ENCODE data around the gene PARP8.

Gene PARP8

DNA sequence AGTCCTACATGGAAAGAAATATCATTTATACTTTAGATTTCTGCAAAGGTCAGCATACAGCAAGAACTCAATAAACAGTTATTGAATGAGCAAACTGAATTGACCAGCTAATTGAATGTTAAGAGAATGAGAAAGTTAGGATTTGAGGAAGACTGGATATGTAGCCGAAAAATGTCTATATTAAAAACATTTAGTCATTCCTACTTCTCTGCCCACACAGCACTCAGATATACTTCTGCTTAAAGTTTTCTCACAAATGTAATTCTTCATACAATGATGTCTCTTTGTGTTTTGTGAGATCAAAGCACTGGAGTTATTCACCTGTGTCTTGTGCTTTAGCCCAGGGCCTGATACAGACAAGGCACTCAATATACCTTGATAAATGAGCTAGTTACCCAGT lies 188.6 kb downstream of the PARP8 start:
- DNase-seq = no peak

DNA sequence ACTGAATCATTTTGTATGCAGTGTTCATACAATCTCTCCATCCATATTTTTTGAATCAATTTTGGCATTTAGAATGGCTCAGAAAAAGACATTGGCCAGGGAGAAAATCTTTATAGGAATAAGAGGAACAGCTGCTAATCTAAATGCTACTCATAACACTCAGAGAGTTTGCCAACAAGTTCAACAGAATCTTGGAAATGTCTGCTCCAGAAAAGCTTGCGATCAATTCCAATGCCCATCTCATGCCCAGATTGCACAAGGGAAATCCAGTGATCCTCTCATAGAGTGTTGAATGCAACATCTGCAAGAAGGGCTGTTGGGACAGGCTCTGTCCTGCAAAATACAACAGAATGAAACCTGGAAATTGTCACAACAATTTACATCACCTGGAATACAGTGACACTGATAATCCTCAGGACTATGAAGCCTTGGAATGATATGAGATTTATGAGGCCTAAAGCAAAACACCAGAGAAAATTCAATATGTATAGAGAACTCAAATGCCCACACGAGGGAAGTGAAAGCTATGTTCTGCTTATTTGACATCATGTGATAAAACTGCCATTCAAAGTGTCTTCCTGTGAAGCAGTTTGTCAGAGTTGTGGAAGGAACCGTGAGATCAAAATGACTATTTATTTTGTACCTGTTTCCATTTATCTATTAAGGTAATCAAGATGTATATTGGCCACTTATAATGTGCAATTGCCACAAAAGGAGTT lies 190.1 kb downstream of the PARP8 start:
- no peak for DNase-seq

DNA sequence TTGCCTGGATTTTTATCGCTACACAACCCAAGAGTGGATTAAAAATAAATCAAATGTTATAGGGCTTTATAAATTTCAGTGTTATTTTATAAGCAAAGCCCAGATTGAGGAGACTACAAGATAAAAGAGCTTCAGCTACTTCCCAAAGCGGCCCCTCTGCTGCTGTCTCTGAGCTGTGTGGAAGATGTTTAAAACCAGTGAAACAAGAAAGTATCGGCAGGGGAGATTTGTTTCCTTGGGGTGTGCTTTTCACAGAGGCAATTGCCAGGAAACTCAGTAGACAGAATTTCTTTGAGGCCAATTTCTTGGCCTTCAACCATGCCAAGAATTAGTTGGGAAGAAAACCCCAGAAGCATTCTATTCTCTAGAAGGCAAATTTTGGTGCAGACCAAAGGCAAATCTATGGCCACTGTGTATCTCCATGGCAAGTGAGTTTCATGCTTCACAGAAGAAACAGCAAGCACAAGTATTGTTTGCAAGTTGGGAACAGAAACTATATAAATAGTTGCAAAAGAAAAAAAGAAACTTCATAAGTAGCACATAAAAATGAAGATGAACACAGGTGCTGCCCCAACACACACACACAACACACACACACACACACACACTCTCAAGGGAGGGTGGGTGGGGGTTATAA lies 197.2 kb downstream of the PARP8 start:
- no peak for DNase-seq

DNA sequence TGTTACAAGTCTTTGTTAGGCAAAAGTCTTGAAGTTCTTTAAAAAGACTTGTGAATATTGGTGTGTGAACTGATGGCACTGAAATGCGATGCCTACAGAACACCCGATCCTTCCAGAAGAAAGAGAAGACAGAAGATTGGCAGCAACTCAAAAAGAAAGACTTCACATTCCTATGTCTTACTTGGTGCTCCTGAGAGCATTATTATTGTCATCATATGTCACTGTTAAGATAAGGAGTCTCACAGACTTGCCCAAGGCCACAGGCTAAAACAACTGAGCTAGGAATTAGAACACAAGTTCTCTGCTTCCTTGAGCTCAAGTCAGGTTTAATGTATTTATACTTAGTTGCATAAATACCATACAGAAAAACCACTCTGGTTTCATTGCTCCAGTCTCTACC lies 198.0 kb downstream of the PARP8 start:
- no peak for DNase-seq

DNA sequence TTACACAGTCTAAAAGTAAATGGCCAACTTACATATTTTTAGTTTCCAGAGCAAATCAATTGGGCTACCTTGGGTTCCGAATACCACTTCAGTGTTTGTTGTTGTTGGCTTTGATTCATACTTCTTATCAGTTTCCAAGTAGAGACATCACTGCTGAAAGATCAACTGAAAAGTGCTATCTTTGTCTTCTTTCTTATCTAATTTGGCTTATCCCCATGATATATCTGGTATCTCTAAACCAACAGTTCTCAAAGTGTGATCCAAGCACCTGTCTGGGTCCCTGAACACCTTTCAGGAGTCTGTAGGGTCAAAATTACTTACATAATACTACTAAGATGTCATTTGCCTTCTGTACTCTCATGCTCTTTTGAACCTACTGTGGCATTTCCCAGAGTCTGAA lies 200.0 kb downstream of the PARP8 start:
- no peak for DNase-seq

DNA sequence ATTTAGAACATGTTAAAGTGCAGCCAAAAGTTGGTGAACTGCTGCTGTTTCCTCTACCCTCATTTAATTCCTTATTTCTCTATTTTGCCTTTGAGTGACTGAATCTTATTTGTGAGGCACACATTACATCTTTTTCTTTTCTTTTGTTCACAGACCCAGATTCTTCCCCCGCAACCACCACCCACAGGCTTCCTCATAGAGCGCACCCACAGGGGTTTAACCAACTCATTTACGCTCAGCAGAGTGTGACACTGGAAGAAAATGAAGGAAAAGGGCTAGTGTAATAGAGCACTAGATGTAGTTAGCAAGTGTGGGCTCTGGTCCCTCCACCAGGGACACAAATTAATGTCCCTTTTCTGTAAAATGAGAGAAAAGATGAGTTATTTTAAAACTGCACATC lies 200.7 kb downstream of the PARP8 start:
- DNase-seq = no peak

DNA sequence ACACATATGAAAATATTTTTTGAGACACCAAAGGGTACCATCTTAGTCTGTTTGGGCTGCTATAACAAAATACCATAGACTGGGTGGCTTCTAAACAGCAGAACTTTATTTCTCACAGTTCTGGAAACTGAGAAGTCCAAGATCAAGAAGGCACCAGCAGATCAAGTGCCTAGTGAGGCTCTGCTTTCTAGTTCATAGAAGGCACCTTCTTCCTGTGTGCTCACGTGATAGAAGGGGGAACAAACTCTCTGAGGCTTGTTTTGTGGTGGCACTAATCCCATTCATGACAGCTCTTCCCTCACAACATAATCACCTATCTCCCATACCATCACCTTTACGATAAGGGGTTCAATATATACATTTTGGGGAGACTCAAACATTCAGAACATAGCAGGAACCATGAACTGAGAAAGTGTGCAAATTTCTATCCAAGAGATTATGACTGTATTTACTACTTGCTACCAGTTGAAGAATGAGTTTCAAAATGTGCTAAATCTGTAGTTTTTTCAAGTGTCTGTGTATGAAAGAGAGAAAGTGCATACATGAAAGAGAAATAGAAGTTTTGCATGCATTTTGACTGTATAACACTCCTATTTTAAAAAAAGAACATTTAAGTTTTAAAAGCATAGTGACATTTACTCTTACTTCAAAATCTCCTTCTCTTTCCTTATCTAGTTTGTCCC lies 207.3 kb downstream of the PARP8 start:
- DNase-seq = no peak

DNA sequence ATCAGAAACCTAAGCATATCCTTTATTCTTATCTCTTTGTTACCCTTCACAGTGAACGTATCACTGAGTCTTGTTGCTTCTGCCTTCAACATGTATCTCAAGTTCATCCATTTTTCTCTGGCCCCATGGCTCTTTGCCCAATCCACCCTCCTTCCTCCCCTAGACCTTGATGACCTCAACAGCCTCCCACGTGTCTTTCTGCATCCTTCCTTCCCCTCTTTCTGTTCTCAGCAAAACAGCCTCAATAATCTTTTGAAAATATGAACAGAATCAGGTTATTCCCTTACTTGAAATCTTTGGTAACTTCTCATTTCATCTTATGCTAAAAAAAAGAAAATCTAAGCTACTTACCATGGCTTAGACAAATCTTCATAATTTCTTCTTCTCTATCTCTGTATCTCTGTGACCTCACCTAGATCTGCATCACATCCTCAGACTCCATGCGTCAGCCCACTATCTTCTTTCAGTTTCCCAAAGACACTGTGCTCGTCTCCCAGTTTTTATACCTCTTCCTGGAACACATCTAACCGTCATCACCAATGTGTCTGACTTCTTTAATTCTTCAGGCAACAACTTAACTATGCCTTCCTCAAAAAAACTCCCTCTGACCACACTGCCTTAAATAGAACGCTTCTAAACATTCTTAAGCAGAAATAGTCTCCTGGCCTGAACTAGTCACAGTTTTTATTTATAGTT lies 208.0 kb downstream of the PARP8 start:
- no peak for DNase-seq

DNA sequence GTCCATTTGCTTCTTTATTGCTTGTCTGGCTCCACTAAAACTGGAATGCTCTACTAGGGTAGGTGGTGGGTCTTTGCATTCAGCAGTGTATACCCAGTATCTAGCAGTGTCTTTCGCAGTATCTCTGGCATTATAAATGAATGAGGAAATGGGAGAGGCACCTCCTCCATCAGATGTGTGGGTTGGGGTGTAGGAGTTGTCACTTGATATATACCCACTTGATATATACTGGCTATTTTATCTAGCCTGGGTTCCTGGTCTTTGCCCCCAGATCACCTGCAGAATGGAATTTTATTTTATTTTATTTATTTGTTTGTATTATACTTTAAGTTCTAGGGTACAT lies 208.5 kb downstream of the PARP8 start:
- DNase-seq = no peak

DNA sequence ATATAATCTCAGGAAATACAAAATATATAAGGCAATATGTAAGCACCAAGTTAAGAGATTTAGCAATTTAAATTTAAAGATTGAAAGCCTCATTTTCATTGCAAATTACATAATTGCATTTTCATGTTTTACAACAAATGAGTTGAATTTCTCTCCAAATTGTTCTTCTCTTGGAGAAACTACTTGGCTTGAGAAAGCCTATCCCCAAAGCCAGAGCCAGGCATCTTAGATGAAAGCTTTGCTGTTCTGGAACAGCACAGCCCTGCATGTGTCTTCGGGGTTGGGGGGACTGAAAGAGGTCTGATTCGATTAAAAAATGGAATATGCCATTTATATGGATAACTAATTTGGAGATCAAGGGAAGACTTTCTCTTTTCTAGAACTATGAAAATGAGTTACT lies 212.0 kb downstream of the PARP8 start:
- no peak for DNase-seq

DNA sequence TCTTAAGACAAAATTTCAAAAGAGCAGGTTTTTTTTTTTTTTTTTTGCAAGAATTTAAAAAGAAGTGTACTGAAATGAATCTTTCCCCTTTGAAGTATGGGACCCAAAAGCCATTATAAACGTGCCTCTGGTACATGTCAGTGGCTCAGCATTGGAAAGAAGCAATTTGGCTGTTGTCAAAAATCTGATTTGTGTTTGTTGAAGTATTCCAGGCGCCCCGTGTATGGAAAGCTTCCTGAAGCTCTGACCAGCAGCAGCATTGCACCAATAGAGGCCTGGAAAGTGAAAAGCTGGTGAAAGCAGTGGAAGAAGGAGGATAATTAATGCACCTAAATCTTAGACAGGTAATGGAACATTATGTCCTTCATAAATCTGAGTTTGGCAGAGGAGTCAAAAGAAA lies 215.0 kb downstream of the PARP8 start:
- DNase-seq = no peak

DNA sequence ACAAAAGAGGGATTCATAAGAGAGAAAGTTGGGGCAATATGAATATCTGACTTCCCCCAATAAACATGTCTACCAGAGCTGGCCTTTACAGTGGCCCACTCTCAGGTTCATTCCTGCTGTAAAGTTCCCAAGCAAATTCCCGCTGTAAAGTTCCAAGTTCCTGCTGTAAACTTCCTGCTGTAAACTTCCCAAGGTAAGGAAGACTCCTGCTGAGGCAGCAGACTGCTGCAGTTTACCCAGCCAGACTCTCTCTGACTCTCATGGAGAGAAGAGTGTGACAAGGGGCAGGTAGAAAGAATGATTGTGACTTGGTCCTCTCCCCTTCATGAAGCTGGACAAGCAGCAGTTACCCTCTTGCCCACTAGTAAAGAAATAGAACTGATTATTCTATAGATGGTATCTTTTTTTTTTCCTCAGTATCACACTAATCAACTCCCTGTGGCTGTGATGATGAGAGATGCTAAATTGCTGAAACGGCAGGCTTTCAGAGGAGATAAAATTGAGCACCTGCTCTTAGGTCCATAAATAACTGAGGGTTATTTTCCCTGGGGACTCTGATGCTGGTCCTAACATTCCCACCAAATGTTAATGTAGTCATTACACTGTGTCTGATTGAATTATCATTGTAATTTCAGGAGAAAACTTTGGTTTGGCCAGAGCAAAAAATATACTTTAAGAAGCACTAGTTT lies 220.4 kb downstream of the PARP8 start:
- no peak for DNase-seq

DNA sequence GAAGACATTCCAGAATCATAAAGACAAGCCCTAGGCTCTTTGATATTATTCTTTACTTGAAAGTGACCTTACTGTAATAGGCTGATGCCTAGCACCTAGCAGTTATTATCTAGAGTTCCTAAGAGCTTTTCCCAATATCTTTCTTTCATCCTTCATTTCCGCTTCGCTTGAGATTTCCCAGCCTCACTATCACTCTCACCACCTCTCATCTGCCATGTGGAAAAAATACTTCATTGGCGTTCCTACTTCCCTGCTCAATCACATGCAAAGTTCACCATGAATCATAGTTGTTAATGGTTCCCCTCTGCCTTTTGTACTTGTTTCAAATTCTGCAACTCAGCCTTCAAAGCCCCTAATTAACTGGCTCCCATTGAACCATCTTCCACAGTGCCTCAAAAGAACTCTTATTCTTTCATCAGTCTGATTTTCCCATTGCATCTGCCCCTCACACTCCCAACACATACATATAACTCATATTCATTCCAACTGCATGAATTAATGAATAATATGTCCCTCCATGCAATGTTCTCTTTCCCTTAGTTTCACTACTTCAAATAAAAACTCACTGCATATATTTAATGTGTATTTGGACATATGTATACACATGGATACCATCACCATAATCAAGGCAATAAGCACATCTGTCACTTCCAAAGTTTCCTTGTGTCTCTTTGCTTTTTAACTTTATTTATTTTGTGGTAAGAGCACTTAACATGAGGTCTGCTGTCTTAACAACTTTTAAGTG lies 221.6 kb downstream of the PARP8 start:
- DNase-seq = no peak

DNA sequence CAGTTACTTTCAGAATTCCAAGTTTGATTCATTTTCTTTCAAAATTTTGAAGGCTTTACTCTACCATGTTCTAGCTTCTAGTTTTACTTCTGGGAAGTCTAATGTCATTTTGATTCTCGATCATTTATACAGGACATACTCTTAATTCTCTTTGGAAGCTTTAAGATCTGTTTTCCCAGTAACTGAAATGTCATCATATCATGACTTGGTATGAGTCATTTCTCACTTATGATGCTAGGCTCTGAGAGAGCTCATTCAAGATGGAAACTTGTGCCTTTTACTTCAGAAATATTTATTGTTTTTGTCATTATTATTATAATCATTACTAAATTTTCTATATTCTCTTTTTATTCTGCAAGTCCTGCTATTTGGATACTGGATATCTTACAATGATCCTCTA lies 222.3 kb downstream of the PARP8 start:
- no peak for DNase-seq

DNA sequence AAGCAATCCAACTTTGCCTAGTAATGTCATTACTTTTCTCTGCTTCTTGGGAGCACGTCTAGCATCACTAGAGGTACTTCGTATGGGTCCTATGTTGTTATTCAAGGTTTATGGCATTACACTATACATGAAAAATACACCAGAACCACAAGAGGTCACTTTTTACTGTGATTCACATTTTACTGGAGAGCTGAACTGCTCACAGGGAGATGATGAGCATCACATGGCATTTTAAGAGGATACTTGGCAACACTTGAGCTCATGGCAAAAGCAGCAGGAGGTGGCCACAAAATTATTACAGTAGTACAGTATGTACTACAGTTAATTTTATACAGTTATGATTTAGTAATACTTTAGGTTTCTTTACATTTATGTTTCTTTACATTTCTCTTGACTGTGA lies 223.4 kb downstream of the PARP8 start:
- DNase-seq = no peak
